OCI-LY3 (cell line): ENCODE data around the gene FAM76A.

ENCODE experiments used
- H2AFZ ChIP-seq: fragments of 200-600, 300-600 bp; shearing (Covaris generic); 2 replicates; pipeline ENCODE4 v1.6.0; 2014; ENCODE audit warnings: antibody characterized with exemption, low read depth, low read length
- H3K27ac ChIP-seq: fragments of 200-600, 300-600 bp; sonication (generic); 2 replicates; pipeline ENCODE4 v1.5.1; 2014; ENCODE audit warnings: mild to moderate bottlenecking, low read length, moderate library complexity, mixed read lengths
- H3K27me3 ChIP-seq: fragments of 200-600, 300-600 bp; sonication (generic); 2 replicates; pipeline ENCODE4 v1.6.1; 2014; ENCODE audit warnings: low read depth, low read length, mixed read lengths
- H3K36me3 ChIP-seq: fragments of 200-600, 300-600 bp; sonication (generic); replicated peaks from 2 replicates; pipeline ENCODE3; 2014; ENCODE audit warnings: low read depth, low read length, mixed read lengths
- H3K4me1 ChIP-seq: fragments of 300-600, 200-600 bp; sonication (generic); 2 replicates; pipeline ENCODE4 v1.6.1; 2014; ENCODE audit warnings: low read length, mixed read lengths
- H3K4me2 ChIP-seq: fragments of 200-600, 300-600 bp; sonication (generic); 2 replicates; pipeline ENCODE4 v1.6.1; 2014; ENCODE audit warnings: low read length, mixed read lengths
- H3K4me3 ChIP-seq: fragments of 300-600, 200-600 bp; sonication (generic); 2 replicates; pipeline ENCODE4 v1.5.1; 2014; ENCODE audit warnings: antibody characterized with exemption, mild to moderate bottlenecking, low read length, moderate library complexity
- H3K79me2 ChIP-seq: fragments of 300-600, 200-600 bp; shearing (Covaris generic); 2 replicates; pipeline ENCODE4 v1.6.1; 2014; ENCODE audit warnings: mild to moderate bottlenecking, low read length, mixed read lengths
- H3K9ac ChIP-seq: fragments of 300-600, 200-600 bp; shearing (Covaris generic); 2 replicates; pipeline ENCODE4 v1.6.0; 2014; ENCODE audit warnings: mild to moderate bottlenecking, low read length, moderate library complexity
- H3K9me3 ChIP-seq: fragments of 200-600, 300-600 bp; shearing (Covaris generic); 2 replicates; pipeline ENCODE4 v1.6.1; 2014; ENCODE audit warnings: low read length, mixed read lengths; ENCODE audit not compliant: insufficient read depth
- H4K20me1 ChIP-seq: fragments of 200-600, 300-600 bp; sonication (generic); 2 replicates; pipeline ENCODE4 v1.6.1; 2016; ENCODE audit warnings: low read length, mixed read lengths; ENCODE audit not compliant: insufficient read depth
- CTCF ChIP-seq: fragments of 200-600, 300-600 bp; sonication (generic); IDR thresholded peaks from 2 replicates; pipeline ENCODE4 v1.5.1; 2014; ENCODE audit warnings: antibody characterized with exemption, low read length, low read depth
- EZH2phosphoT487 ChIP-seq: fragments of 200-600 bp; shearing (Covaris generic); IDR thresholded peaks from 2 replicates; pipeline ENCODE4 v1.6.1; 2018; ENCODE audit warnings: antibody characterized with exemption, mixed run types, low read depth

The FAM76A gene

GRCh38 chr1:27770293-27770830 lies 44.6 kb downstream of the FAM76A start:
- no peak overlapping the region for H2AFZ ChIP-seq
- H3K79me2 ChIP-seq: peaks cover 24% of the 10 kb centered on the region
- TF ChIP-seq CTCF (no peak), EZH2phosphoT487 (no peak)

GRCh38 chr1:27772036-27772931 lies 46.5 kb downstream of the FAM76A start:
- peak overlapping the region; percentile 66 for H3K9ac ChIP-seq

More at GRCh38 chr1:27770293-27770830, 44.6 kb downstream of the FAM76A start:
- H3K4me3 ChIP-seq: no peak overlapping the region
- no peak overlapping the region for H3K27ac ChIP-seq
- H3K4me2 ChIP-seq: no peak overlapping the region
- peaks cover 10% of the 10 kb centered on the region for H3K4me1 ChIP-seq
- no peaks in the 10 kb centered on the region for H3K27me3 ChIP-seq
- H3K9me3 ChIP-seq: no peaks in the 10 kb centered on the region
- H3K36me3 ChIP-seq: no peaks in the 10 kb centered on the region
- 0 out of 2 replicates have a peak, but pooled peaks cover 3% of the 10 kb centered on the region for H4K20me1 ChIP-seq
- H3K9ac ChIP-seq: no peak overlapping the region

GRCh38 chr1:27772932-27773825 lies 47.4 kb downstream of the FAM76A start, which contains the start of gene STX12:
STX12 (plus strand) TSS chr1:27773219; CDS start chr1:27773308, 89 bp downstream.
- Histone ChIP-seq H3K4me3 (peak within 1 kb of the TSS; percentile 99), H3K36me3 (peaks cover 10% of the 10 kb centered on the region), H3K79me2 (peaks cover 50% of the 10 kb centered on the region)

More at GRCh38 chr1:27772036-27772931, 46.5 kb downstream of the FAM76A start:
- Histone ChIP-seq H3K4me2 (peak overlapping the region; percentile 59), H3K9me3 (no peaks in the 10 kb centered on the region), H3K79me2 (peaks cover 43% of the 10 kb centered on the region), H4K20me1 (0 out of 2 replicates have a peak, but pooled peaks cover 3% of the 10 kb centered on the region), H3K27ac (peak overlapping the region; percentile 76), H2AFZ (peak overlapping the region; percentile 85), H3K4me3 (peak overlapping the region; percentile 99), H3K36me3 (peaks cover 10% of the 10 kb centered on the region), H3K27me3 (no peaks in the 10 kb centered on the region), H3K4me1 (peaks cover 10% of the 10 kb centered on the region)
- no peak for TF ChIP-seq EZH2phosphoT487
- TF ChIP-seq CTCF: no peak

More at GRCh38 chr1:27772932-27773825, 47.4 kb downstream of the FAM76A start, which contains the start of gene STX12:
- no peaks in the 10 kb centered on the region for H3K9me3 ChIP-seq
- peak within 1 kb of the TSS; percentile 98 for H3K9ac ChIP-seq
- peak within 1 kb of the TSS; percentile 76 for H3K27ac ChIP-seq
- peak within 1 kb of the TSS; percentile 85 for H2AFZ ChIP-seq
- no peaks in the 10 kb centered on the region for H3K27me3 ChIP-seq
- no peak for TF ChIP-seq CTCF
- TF ChIP-seq EZH2phosphoT487: no peak
- H3K4me2 ChIP-seq: peak within 1 kb of the TSS; percentile 97
- peaks cover 10% of the 10 kb centered on the region for H3K4me1 ChIP-seq
- 0 out of 2 replicates have a peak, but pooled peaks cover 3% of the 10 kb centered on the region for H4K20me1 ChIP-seq
